ENCODE measurements around the gene FUT1. TPM values are rescaled to one million over a fixed set of nuclear protein-coding genes. Genes with fewer than 3 reads are reported as not detected.

The FUT1 gene
- total and polyA plus RNA-seq, 8 donors = 6.5 to 29.7 (median 11.4) TPM

DNA sequence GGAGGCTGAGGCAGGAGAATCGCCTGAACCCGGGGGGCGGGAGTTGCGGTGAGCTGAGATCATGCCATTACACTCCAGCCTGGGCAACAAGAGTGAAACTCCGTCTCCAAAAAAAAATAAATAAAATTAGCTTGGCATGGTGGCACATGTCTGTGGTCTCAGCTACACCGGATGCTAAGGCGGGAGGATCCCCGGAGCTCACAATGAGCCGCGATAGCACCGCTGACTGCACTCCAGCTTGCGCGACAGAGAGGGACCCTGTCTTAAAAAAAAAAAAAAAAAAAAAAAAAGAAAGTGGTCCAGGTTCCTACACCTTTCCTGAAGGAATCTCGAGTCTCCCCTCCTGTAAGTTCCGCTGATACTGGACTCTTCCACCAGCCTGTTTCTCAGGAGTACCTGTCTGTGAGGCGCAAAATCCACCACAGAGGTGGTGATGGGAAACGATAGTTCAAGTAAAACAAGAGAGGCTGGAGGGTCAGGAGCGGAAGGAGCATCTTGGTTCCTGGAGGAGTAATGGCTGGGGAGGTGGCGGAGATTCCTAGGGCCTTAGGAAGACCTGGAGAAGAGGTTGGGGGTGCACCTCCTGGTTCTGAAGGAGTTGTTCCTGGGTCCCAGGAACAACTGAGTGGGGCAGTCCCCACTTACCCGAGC lies 471 bp downstream of the FUT1 start:
- no peaks in the 10 kb centered on the region for H3K9me3 ChIP-seq
- peak overlapping the region; percentile 44 to 67 (median 63) for H3K4me3 ChIP-seq
- H3K4me1 ChIP-seq = peaks cover 0 to 9% (median 6%) of the 10 kb centered on the region in 3 donors
- peaks cover 0 to 5% (median 0%) of the 10 kb centered on the region in 3 donors for H3K36me3 ChIP-seq
- TF ChIP-seq, protein P1, sequence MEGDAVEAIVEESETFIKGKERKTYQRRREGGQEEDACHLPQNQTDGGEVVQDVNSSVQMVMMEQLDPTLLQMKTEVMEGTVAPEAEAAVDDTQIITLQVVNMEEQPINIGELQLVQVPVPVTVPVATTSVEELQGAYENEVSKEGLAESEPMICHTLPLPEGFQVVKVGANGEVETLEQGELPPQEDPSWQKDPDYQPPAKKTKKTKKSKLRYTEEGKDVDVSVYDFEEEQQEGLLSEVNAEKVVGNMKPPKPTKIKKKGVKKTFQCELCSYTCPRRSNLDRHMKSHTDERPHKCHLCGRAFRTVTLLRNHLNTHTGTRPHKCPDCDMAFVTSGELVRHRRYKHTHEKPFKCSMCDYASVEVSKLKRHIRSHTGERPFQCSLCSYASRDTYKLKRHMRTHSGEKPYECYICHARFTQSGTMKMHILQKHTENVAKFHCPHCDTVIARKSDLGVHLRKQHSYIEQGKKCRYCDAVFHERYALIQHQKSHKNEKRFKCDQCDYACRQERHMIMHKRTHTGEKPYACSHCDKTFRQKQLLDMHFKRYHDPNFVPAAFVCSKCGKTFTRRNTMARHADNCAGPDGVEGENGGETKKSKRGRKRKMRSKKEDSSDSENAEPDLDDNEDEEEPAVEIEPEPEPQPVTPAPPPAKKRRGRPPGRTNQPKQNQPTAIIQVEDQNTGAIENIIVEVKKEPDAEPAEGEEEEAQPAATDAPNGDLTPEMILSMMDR (IDR thresholded peaks at IDR 0.05) = no peak
- no peaks in the 10 kb centered on the region for H3K27me3 ChIP-seq
- WGBS, 2 donors = 17 to 22% methylated on average over 19 to 20 of the region's 20 CpGs
- peak overlapping the region; percentile 55 to 88 (median 78) for H3K27ac ChIP-seq
- FAIRE-seq = no peak
- DNase-seq = no peak
- intact Hi-C loops (cut with DNase I) = no loop called here
- peak in 3 of 4 donors; percentile 1 to 2 (median 1) for ATAC-seq

DNA sequence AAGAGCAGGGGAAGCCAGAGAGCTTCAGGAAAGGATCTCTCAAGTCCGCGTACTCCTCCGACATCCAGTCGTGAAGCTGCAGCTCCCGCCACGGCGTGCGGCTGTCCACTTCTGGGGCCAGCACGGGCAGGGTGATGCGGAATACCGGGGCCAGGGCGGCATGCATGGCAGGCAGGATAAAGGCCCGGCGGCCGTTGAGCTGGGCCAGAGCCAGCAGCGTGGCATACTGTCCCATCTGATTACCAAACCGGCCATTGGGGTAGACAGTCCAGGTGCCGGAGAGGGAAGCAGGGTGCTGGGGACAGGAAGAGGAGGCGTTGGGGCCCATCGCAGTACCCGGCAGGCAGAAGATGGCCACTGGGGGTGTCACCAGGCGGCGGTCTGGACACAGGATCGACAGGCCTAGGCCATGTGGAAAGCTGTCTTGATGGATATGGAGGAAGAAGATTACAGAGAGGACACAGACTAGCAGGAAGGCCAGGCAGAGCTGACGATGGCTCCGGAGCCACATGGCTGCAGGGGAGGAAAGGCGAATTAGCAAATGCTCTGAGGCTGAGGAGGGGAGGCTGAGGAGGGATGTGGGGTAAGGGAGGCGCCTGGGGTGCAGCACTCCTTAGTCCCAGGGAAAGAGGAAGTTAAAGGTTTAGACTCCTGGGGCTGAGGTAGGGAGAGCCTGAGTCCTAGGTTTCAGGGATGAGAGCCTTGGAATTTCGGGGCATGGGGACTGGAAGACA lies 1.5 kb downstream of the FUT1 start:
- no peak for FAIRE-seq
- 38 to 41% methylated on average over 29 of the region's 29 CpGs for WGBS, 2 donors

DNA sequence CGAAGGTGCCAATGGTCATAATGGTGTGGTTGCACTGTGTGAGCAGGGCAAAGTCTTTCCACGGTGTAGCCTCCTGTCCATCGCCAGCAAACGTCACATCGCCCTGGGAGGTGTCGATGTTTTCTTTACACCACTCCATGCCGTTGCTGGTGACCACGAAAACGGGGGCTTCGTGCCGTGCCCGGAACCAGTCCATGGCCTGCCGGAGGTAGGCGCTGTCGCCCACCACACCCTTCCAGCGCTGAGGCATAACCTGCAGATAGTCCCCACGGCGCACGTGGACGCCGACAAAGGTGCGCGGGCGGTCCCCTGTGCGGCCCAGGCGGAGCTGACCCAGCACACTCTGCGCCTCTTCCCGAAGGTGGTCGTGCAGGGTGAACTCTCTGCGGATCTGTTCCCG lies 2.1 kb downstream of the FUT1 start:
- DNase-seq (peak in 3 of 6 donors; percentile 61 to 78 (median 74)), ATAC-seq (peak in 2 of 4 donors; percentile 4 to 5), FAIRE-seq (no peak)
- TF ChIP-seq, protein P1 (IDR thresholded peaks at IDR 0.05) = no peak
- H3K27ac ChIP-seq = peak overlapping the region in 2 of 4 donors; percentile 84 to 88
- no peaks in the 10 kb centered on the region for H3K27me3 ChIP-seq
- peaks cover 0 to 5% (median 0%) of the 10 kb centered on the region in 3 donors for H3K36me3 ChIP-seq
- WGBS, 2 donors = 47 to 50% methylated on average over 31 of the region's 31 CpGs
- H3K9me3 ChIP-seq = no peaks in the 10 kb centered on the region
- H3K4me3 ChIP-seq = peak overlapping the region in 3 of 4 donors; percentile 44 to 65 (median 61)
- peaks cover 0 to 9% (median 7%) of the 10 kb centered on the region in 3 donors for H3K4me1 ChIP-seq
- intact Hi-C loops (cut with DNase I) = no loop called here

More for the DNA sequence above, 1.5 kb downstream of the FUT1 start:
- intact Hi-C loops (cut with DNase I) = no loop called here
- peak overlapping the region; percentile 19 to 65 (median 52) for H3K4me3 ChIP-seq
- TF ChIP-seq, protein P1 (IDR thresholded peaks at IDR 0.05) = no peak
- no peaks in the 10 kb centered on the region for H3K27me3 ChIP-seq
- H3K9me3 ChIP-seq = no peaks in the 10 kb centered on the region
- H3K4me1 ChIP-seq = peaks cover 0 to 9% (median 7%) of the 10 kb centered on the region in 3 donors
- peaks cover 0 to 5% (median 0%) of the 10 kb centered on the region in 3 donors for H3K36me3 ChIP-seq
- ATAC-seq (peak in 3 of 4 donors; percentile 1 to 3 (median 2)), DNase-seq (peak in 5 of 6 donors; percentile 55 to 83 (median 69))
- peak overlapping the region in 3 of 4 donors; percentile 25 to 88 (median 84) for H3K27ac ChIP-seq

DNA sequence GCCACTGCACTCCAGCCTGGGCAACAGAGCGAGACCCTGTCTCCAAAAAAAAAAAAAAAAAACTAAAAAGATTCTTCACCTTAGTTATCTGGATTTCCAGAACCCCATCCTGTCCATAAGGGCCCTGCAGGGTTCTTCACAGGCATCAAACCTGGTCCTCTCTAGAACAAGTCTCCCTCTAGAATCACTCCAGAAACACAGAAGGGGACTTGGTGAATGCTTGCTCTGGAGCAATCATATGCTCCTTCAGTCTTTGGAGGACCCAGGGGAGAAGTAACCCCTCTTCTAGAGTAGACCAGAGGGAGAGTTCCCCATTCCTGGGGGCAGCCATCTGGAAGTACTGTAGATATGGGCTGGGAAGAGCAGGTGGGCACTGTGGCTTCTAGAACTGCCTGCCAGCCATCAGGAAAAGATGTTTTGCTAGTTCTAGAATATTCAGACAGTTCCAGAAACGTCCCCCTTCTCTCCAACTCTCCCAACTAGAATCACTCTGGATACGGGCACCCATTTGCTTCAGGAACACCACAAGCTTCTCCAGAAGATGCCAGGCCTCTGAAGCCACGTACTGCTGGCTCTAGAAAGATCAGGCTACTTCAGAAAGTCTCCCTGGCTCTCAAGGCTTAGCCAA lies 2.8 kb downstream of the FUT1 start:
- FAIRE-seq (no peak), ATAC-seq (no peak)
- WGBS, 2 donors = 34 to 55% methylated on average over 4 of the region's 4 CpGs

More for the DNA sequence above, 2.8 kb downstream of the FUT1 start:
- H3K36me3 ChIP-seq = peaks cover 0 to 5% (median 0%) of the 10 kb centered on the region in 3 donors
- H3K27ac ChIP-seq = peak overlapping the region in 2 of 4 donors; percentile 84 to 88
- no peaks in the 10 kb centered on the region for H3K9me3 ChIP-seq
- intact Hi-C loops (cut with DNase I) = no loop called here
- H3K4me3 ChIP-seq = peak overlapping the region in 2 of 4 donors; percentile 61 to 65
- TF ChIP-seq, protein P1 (IDR thresholded peaks at IDR 0.05) = no peak
- H3K27me3 ChIP-seq = no peaks in the 10 kb centered on the region
- H3K4me1 ChIP-seq = peaks cover 0 to 9% (median 7%) of the 10 kb centered on the region in 3 donors
- no peak for DNase-seq

Data from pancreas (tissue), 10 donors.